Activated T-helper 17 cell treated with anti-CD3 and anti-CD28 coated beads, Interleukin-2, amount 50 U/mL, for 72 hours (primary cell): ENCODE measurements around the gene ARF6. TPM values are rescaled to one million over a fixed set of nuclear protein-coding genes. Genes with fewer than 3 reads are reported as not detected.

Experiments used
- ATAC-seq: fragments of 150-1000 bp; cut with Tn5 transposase; replicated peaks from 2 replicates; pipeline ENCODE4 v1.10.0; 2021; ENCODE audit warnings: mild to moderate bottlenecking, moderate library complexity
- H3K27ac Mint-ChIP-seq: one replicate; pipeline ENCODE4 v1.8.0; 2022; ENCODE audit warnings: mixed read lengths
- H3K27me3 Mint-ChIP-seq: one replicate; pipeline ENCODE4 v1.8.0; 2022; ENCODE audit warnings: mixed read lengths
- H3K36me3 Mint-ChIP-seq: one replicate; pipeline ENCODE4 v1.8.0; 2022; ENCODE audit warnings: low read depth, mild to moderate bottlenecking, mixed read lengths
- H3K4me1 Mint-ChIP-seq: one replicate; pipeline ENCODE4 v1.8.0; 2022; ENCODE audit warnings: mixed read lengths
- H3K4me3 Mint-ChIP-seq: one replicate; pipeline ENCODE4 v1.8.0; 2022; ENCODE audit warnings: mild to moderate bottlenecking, mixed read lengths
- H3K9me3 Mint-ChIP-seq: one replicate; pipeline ENCODE4 v1.8.0; 2022; ENCODE audit warnings: mixed read lengths
- total RNA-seq, 2 donors: library from RNA; stranded (reverse); gene quantifications; one replicate each; pipeline ENCODE4 v1.2.3, GENCODE V29; 2022

Gene ARF6
- total RNA-seq, 2 donors from 2014 or later = 161 to 163 TPM

DNA sequence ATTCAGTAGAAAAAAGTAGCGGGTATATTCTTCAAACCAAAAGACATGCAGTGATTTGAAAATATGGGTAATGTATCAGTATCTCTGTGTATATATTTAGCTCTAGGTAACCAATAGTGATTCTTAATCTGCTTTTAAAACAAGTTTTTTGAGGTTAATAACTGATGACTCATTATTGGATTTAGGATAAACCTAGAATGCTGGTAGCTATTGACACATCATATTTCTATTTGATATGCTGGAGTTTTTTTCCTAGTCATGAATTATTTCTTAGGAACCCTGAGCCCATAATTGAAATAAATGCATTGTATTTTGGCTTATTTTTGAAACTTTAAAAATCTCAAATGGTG is 15.5 kb downstream of the ARF6 start:
- ATAC-seq = no peak
- Mint-ChIP-seq H3K4me1 (peaks cover 24% of the 10 kb centered on the region), H3K27me3 (no peaks in the 10 kb centered on the region), H3K4me3 (peak overlapping the region; percentile 59), H3K9me3 (no peaks in the 10 kb centered on the region), H3K36me3 (peaks cover 38% of the 10 kb centered on the region), H3K27ac (peak overlapping the region; percentile 72)

DNA sequence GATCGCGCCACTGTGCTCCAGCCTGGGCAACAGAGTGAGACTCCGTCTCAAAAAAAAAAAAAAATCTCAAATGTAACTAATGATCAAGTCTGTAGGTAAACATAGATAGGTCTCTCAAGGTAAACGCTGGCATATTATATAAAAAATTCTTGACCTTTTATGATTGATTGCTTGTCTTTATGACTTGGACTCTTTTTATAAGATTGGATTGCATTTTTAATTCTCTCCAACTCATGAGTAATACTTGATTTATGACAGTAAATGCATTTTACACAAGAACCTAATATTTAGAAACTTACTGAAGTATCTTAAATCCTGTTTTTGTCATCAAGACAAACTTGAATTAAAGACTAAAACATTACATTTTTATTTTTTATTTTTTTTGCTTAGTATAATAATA is 16.1 kb downstream of the ARF6 start:
- Mint-ChIP-seq H3K4me1 (peaks cover 24% of the 10 kb centered on the region), H3K36me3 (peaks cover 38% of the 10 kb centered on the region), H3K27ac (no peak overlapping the region), H3K27me3 (no peaks in the 10 kb centered on the region), H3K9me3 (no peaks in the 10 kb centered on the region), H3K4me3 (no peak overlapping the region)
- no peak for ATAC-seq

- no peak overlapping the region for H3K4me3 Mint-ChIP-seq
- ATAC-seq = no peak
- peaks cover 15% of the 10 kb centered on the region for H3K4me1 Mint-ChIP-seq
- no peaks in the 10 kb centered on the region for H3K9me3 Mint-ChIP-seq
- no peak overlapping the region for H3K27ac Mint-ChIP-seq
- H3K36me3 Mint-ChIP-seq = peaks cover 15% of the 10 kb centered on the region
- H3K27me3 Mint-ChIP-seq = no peaks in the 10 kb centered on the region
These were observed 22.2 kb downstream of the ARF6 start for GRCh38 chr14:49915085-49915484.

- Mint-ChIP-seq H3K27me3 (no peaks in the 10 kb centered on the region), H3K4me1 (peaks cover 6% of the 10 kb centered on the region), H3K9me3 (no peaks in the 10 kb centered on the region), H3K27ac (no peak overlapping the region), H3K4me3 (no peak overlapping the region), H3K36me3 (peaks cover 11% of the 10 kb centered on the region)
- ATAC-seq = no peak
These were observed 25.8 kb downstream of the ARF6 start for GRCh38 chr14:49918706-49919105.

DNA sequence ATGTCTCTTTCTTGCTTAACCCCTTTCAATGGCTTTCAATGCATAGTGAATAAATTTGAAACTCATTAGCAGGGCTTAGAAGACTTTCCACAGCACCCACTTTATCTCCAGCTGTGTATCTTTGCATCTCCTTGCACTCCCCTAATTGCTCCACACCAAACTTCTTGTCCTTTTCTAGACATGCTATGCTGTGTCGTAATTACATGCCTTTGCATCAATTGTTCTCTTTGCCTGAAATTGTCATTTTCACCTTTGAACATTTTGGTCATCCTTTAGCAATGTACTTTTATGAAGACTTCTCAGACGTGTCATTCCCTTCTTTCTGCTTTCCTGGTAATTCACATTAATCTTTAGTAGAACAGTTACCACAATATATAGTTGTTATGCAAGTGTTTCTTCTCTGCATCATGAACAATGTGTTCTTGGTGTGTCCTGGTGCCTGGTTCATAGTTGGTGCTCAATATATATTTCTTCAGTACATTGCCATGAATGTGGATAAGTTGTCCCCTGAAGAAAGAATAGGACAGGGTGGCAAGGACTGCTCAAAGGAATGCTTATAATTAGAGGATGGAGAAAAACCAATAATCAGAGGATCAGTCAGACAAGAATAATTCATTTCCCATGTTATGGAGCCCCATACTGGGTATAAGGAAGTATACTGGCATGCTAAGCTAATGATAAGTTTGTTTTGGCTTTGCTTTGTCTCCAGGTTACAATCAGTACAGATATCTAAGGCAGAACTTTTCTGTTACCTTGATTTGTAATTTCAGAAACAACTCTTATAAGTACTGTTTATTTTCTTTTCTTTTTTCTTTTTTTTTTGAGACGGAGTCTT is 27.2 kb downstream of the ARF6 start:
- Mint-ChIP-seq H3K27me3 (no peaks in the 10 kb centered on the region), H3K36me3 (peaks cover 21% of the 10 kb centered on the region), H3K9me3 (no peaks in the 10 kb centered on the region), H3K4me1 (peaks cover 6% of the 10 kb centered on the region), H3K4me3 (no peak overlapping the region), H3K27ac (no peak overlapping the region)
- ATAC-seq = no peak

DNA sequence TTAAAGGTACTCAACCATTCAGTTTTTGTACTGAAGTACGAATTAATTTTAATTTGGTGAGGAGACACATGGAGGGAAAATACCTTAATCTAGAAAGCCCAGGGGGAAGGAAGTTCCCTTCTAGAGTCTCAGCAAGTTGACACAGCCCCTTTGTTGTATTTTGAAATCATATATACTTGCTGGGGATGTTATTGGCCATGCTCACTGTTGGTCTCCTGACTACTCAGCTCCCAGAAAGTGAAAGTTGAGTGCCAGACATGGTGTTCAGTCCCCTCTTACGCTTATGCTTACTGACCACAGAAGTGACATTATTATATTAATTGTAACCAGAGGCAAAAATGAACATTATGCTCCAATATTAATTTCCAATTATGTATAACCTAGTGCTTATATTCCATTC is 28.1 kb downstream of the ARF6 start:
- no peaks in the 10 kb centered on the region for H3K27me3 Mint-ChIP-seq
- ATAC-seq = no peak
- peaks cover 21% of the 10 kb centered on the region for H3K36me3 Mint-ChIP-seq
- H3K27ac Mint-ChIP-seq = no peak overlapping the region
- H3K9me3 Mint-ChIP-seq = no peaks in the 10 kb centered on the region
- H3K4me3 Mint-ChIP-seq = no peak overlapping the region
- peaks cover 6% of the 10 kb centered on the region for H3K4me1 Mint-ChIP-seq

GRCh38 chr14:49921401-49921800 is 28.5 kb downstream of the ARF6 start:
- Mint-ChIP-seq H3K27me3 (no peaks in the 10 kb centered on the region), H3K9me3 (no peaks in the 10 kb centered on the region), H3K36me3 (peaks cover 21% of the 10 kb centered on the region), H3K4me1 (peaks cover 6% of the 10 kb centered on the region), H3K4me3 (no peak overlapping the region), H3K27ac (no peak overlapping the region)
- no peak for ATAC-seq

- Mint-ChIP-seq H3K27ac (peak overlapping the region; percentile 84), H3K27me3 (no peaks in the 10 kb centered on the region), H3K9me3 (no peaks in the 10 kb centered on the region), H3K4me3 (no peak overlapping the region), H3K4me1 (peaks cover 6% of the 10 kb centered on the region), H3K36me3 (peaks cover 21% of the 10 kb centered on the region)
- no peak for ATAC-seq
These were observed 30.6 kb downstream of the ARF6 start for GRCh38 chr14:49923442-49923841.

DNA sequence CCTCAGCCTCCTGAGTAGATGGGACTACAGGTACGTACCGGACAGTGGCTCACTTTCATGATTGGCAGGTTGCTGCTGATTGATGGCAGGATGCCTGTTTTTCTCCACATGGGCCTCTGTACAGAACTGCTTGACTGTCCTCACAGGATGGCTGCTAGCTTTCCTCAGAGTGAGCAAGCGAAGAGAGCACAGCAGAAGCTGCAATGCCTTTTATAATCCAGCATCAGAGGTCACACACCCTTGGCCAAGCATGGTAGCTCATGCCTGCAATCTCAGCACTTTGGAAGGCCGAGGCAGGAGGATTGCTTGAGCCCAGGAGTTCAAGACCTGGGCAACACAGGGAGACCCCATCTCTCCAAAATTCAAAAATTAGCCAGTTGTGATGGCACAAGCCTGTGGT is 31.0 kb downstream of the ARF6 start:
- H3K4me3 Mint-ChIP-seq = no peak overlapping the region
- H3K9me3 Mint-ChIP-seq = no peaks in the 10 kb centered on the region
- no peaks in the 10 kb centered on the region for H3K27me3 Mint-ChIP-seq
- H3K36me3 Mint-ChIP-seq = peaks cover 21% of the 10 kb centered on the region
- H3K27ac Mint-ChIP-seq = peak overlapping the region; percentile 84
- H3K4me1 Mint-ChIP-seq = peaks cover 6% of the 10 kb centered on the region
- ATAC-seq = no peak

DNA sequence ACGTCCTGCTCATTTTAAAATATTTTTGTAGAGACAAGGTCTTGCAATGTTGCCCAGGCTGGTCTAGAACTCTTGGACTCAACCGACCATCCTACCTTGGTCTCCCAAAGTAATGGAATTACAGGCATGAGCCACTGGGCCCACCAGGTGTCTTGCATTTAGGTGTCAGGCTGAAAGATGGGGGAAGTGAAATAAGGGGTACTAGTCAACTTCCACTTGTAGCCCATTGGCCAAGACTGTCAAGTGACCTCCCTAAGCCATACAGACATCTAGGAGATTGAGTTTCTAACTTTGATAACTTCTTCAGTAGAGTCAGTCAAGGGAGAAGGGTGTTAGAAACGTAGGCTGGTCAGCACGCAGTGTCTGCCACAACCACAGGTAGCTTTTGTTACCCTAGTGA is 32.0 kb downstream of the ARF6 start:
- Mint-ChIP-seq H3K27ac (no peak overlapping the region), H3K4me3 (no peak overlapping the region), H3K36me3 (peaks cover 21% of the 10 kb centered on the region), H3K9me3 (no peaks in the 10 kb centered on the region), H3K27me3 (no peaks in the 10 kb centered on the region), H3K4me1 (peaks cover 5% of the 10 kb centered on the region)
- no peak for ATAC-seq

DNA sequence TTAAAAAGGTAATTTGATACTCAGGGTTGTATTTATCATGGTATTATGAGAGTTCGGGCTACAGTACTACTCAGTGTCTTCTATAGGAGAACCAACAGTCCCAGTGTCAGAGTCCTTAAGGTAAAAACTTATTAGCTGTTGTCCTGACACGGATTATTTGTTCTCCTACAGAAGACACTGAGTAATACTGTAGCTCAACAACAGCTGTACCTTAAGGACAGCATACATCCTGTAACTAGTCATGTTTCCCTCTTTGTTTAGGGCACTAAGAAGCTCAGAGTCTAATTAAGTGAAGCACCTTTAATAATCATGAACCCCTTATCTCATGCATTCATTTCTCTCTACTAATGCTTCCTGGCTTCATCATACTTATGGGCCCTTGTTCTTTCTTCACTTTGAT is 33.9 kb downstream of the ARF6 start:
- peaks cover 27% of the 10 kb centered on the region for H3K36me3 Mint-ChIP-seq
- H3K27me3 Mint-ChIP-seq = no peaks in the 10 kb centered on the region
- H3K9me3 Mint-ChIP-seq = no peaks in the 10 kb centered on the region
- H3K4me1 Mint-ChIP-seq = peaks cover 5% of the 10 kb centered on the region
- no peak overlapping the region for H3K27ac Mint-ChIP-seq
- no peak for ATAC-seq
- H3K4me3 Mint-ChIP-seq = no peak overlapping the region

DNA sequence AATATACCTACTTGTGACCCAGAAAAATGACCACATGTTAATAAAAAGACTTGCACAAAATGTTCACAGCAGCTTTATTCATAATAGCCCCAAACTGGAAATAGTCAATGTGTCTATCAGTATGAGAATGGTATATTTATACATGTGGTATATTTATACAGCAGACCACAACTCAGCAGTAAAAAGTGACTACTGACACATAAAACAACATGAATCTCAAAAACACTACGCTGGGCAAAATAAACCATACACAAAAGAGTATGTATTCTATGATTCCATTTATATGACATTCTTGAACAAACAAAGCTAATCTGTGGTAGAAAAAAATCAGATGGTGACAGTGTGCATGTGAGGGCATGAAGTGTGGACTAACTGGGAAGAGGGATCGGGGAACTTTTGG is 35.1 kb downstream of the ARF6 start:
- Mint-ChIP-seq H3K27me3 (no peaks in the 10 kb centered on the region), H3K36me3 (peaks cover 23% of the 10 kb centered on the region), H3K27ac (no peak overlapping the region), H3K4me1 (peaks cover 5% of the 10 kb centered on the region), H3K9me3 (no peaks in the 10 kb centered on the region), H3K4me3 (no peak overlapping the region)
- no peak for ATAC-seq

DNA sequence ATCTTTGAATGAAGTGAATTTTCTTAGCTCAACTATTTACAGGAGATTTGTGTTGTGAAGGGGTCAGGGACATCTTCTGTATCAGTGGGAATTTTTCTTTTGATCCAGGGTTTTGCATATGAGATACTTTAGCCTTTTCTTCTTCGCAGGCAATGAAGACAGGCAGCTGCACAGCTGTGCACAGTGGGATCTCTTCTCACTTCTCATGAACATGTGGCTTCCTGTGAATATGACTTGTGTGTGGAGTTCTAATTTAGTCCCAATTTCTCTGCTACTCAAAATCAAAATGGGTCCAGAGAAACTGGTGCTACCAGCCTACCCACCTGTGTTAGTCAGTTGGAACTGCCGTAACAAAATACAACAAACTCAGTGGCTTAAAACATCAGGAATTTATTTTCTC is 37.8 kb downstream of the ARF6 start:
- Mint-ChIP-seq H3K27me3 (no peaks in the 10 kb centered on the region), H3K4me3 (no peak overlapping the region), H3K27ac (no peak overlapping the region), H3K36me3 (peaks cover 6% of the 10 kb centered on the region), H3K9me3 (no peaks in the 10 kb centered on the region), H3K4me1 (peaks cover 5% of the 10 kb centered on the region)
- no peak for ATAC-seq

- peaks cover 9% of the 10 kb centered on the region for H3K4me1 Mint-ChIP-seq
These were observed 38.6 kb downstream of the ARF6 start for GRCh38 chr14:49931523-49931922.

GRCh38 chr14:49933128-49933527 is 40.2 kb downstream of the ARF6 start:
- Mint-ChIP-seq H3K4me3 (no peak overlapping the region), H3K4me1 (peaks cover 14% of the 10 kb centered on the region), H3K9me3 (peaks cover 7% of the 10 kb centered on the region), H3K27ac (no peak overlapping the region), H3K27me3 (no peaks in the 10 kb centered on the region), H3K36me3 (peaks cover 14% of the 10 kb centered on the region)
- ATAC-seq = no peak

More at GRCh38 chr14:49931523-49931922, 38.6 kb downstream of the ARF6 start:
- Mint-ChIP-seq H3K36me3 (peaks cover 9% of the 10 kb centered on the region), H3K27ac (no peak overlapping the region), H3K4me3 (no peak overlapping the region), H3K9me3 (peaks cover 2% of the 10 kb centered on the region), H3K27me3 (no peaks in the 10 kb centered on the region)
- ATAC-seq = no peak
